GM19467 (cell line): ENCODE results near the gene R3HCC1L.

Source experiments
- ATAC-seq: cut with Tn5 transposase; IDR thresholded peaks from one replicate; pipeline ENCODE4 v1.9.1; 2021; ENCODE audit warnings: mild to moderate bottlenecking, moderate library complexity; ENCODE audit not compliant: unreplicated experiment

The R3HCC1L gene

GRCh38 chr10:98134431-98135221 is at the start of gene R3HCC1L:
Gene R3HCC1L (plus strand): TSS chr10:98134657. CDS start chr10:98208115, 73,458 bp downstream.
- peak; percentile 75 for ATAC-seq

DNA sequence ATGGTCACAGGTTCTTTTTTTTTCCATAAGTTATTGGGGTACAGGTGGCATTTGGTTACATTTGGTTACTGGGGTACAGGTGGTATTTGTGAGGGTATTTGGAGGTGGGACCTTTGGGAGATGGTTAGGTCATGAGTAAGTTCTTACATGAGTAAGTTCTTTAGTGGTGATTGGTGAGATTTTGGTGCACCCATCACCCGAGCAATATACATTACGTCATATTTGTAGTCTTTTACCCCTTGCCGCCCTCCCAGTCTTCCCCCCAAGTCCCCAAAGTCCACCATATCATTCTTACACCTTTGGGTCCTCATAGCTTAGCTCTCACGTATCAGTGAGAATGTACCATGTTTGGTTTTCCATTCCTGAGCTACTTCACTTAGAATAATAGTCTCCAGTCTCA is 49.2 kb upstream of the R3HCC1L start:
- ATAC-seq, result no peak

DNA sequence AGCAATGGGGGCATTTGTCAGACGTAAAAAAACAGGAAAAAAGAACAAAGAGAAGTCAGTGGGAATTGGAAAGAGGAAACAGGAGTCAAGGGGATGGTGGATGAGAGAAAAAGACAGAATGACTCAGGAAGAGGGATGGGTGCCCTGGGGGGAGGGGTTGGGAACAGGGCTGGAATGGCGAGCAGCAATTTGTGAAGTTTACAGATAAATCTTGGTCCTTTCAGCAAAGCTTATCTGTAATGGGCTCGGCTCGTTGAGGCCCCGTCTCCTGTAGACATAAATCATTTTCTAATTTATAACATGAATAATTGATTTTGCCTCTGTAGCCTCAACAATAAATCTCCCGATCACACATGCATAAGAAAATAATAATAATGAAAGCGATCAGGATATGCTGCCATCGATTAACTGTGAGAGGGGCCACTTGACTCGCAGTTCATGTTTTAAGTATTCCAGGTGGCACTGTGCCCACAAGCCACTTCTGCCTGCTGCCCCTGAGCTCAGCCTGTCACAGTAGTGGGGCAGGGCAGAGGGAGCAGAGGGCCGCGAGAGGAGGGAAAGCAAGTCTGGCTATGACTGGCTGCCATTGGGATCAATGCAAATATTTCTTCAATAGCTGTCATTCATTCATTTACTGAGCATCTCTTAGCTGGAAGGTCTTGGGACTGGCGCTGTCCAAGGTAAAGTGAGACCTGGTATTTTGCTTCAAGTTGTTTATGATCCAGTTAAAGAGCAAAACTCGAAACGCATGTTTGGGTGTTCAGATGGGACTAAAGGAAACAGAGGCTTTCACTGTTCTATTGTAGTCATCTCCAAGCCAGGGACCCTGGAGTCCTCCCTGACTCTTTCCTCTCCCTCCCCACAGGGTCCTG is 47.4 kb upstream of the R3HCC1L start:
- ATAC-seq, result no peak

DNA sequence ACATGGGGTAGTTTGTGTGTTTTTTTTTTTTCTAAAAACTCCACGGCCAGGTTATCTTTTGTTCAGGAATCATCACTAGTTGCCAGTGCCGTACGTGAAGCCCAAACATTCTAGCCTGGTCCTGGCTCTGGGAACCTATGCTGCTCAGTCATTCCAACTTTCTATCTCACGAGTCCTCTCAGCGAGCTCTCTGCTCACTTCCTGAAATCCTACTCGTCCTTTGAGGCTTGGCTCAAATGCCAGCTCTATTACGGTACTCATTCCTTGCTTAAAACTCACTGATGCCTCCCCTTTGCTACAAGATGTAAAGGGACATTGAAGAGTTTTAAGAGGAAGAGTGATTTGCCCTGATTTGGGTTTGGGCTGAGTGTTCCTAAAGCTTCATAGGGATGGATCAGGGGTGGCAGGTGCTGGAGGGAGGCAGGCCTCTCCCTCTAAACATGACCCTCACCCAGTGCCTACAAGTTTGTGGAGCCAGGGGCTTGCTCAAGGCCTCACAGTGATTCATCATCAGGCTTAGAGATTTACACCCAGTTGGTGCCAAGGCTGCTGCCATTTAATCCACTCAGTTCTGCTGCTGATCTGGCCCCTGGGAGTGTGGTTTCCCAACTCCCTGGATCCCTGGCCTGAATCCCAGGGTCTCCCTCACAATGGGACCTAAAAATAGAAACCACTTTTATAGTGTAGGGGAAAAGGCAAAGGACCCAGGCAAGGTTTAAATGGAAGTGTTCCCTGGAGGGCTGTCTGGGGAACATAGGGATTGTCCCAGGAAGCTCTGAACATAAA is 46.1 kb upstream of the R3HCC1L start:
- no peak for ATAC-seq

DNA sequence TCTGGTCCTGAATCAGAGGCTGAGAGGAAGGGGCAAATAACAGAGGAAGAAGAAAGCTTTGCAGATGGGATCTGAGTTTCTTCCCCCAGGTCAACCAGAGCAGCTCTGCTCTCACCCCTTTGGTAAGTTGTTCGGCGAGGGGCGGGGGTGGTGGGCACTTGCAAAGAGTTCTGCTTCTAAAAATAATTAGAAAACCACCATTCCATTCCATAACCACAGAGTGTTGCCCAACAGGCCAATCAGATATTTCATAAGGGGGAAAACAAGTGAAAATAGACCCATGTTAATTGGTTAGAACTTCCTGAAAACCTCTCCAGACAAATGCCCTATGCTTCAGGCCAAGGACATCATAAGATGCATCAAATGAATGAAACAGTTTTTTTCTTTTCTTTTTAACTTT is 43.6 kb upstream of the R3HCC1L start:
- no peak for ATAC-seq

DNA sequence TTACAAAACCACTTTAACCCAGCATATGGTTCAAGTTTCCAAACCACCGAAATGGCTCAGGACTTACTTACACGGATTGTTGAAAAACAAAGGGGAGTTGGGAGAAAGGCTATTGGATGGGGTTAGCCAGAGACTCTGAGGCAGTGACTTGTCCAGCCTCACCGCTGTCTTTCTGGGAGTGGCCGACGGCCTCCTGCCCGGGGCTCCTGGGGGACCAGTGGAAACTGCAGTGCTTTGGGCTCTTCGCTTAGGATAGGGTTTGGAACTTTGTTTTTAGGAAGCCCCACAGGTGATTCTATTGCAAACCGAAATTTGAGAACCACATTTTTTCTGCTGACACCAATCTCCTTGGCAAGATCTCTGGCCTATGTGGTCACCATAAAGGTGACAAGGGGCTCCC is 38.1 kb upstream of the R3HCC1L start:
- ATAC-seq, result no peak

DNA sequence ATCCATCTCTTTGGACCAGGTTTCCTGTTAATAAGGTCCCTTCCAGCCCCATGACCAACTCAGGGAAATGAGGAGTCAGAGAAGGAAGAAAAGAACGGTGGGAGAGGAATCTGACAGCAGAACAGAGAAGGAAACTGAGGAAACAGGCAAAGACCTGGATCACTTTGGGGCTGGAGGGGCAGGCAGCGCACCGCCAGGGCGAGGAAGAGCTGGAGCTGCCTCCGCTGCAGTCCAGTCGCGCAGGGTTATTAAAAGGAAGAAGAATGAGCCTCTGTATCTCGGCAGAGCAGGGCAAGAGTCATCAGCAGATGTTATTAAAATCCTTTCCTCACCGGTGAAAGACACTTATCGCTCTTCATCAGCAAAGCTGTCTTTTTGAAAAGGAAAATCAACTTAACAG is 37.7 kb upstream of the R3HCC1L start:
- no peak for ATAC-seq

GRCh38 chr10:98097175-98097574 is 37.3 kb upstream of the R3HCC1L start:
- ATAC-seq, result no peak

GRCh38 chr10:98097616-98098015 is 36.8 kb upstream of the R3HCC1L start:
- no peak for ATAC-seq

DNA sequence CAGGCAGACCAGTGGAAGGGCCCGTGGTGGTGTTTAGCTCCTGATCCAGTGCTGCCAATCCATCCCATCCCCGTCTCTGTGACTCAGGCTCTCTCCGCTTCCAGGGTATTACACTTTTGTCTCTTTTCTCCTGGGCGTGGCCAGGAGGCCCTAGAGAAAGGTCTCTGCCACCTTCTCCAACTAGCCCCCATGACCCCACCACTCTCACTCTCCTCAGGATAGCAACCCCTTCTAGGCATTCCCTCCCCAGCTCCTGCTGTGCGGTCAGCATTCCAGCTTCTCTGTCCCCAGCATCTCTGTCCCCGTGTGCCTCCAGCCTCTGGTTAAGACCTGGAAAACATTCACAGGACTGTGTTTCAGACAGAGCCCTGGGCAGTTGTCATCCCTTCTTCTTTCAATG is 36.2 kb upstream of the R3HCC1L start:
- ATAC-seq, result no peak

DNA sequence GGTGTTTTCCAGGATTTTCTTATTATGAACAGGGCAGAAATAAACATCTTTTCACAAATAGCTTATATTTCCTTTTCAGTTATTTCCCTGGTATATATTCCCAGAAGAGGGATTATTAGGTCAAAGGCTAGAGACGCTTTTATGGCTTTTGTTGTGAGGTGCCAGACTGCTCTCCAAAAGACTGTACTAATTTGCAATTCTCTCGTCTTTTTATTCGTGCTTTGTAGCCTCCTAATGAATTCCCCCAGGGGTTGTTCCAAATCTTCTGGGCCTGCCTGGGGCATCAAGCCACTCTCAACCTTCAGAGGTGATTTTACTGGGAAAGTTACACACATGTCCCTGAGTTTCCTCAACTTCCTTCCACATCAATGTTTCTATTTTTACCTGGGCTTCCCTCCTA is 34.0 kb upstream of the R3HCC1L start:
- no peak for ATAC-seq

- ATAC-seq, result no peak
Observed at GRCh38 chr10:98101366-98101765, 33.1 kb upstream of the R3HCC1L start.

DNA sequence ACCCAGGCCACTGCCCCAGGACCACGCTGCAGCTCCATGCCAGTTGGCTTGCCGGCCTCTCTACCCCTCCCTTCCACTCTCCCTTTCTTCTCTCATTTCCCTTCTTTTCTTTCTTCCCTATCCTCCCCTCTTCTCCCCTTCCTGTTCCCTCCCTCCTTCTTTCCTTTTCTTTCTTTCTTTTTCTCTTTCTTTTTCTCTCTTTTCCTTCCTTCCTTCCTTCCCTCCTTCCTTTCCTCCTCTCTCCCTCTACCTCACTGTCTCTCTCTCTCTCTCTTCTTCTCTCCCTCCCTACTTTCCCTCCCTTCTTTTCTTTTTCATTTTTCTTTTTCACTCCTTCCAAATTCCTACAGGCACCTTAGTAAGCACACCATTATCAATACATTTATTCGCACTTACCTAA is 30.3 kb upstream of the R3HCC1L start:
- ATAC-seq, result no peak

DNA sequence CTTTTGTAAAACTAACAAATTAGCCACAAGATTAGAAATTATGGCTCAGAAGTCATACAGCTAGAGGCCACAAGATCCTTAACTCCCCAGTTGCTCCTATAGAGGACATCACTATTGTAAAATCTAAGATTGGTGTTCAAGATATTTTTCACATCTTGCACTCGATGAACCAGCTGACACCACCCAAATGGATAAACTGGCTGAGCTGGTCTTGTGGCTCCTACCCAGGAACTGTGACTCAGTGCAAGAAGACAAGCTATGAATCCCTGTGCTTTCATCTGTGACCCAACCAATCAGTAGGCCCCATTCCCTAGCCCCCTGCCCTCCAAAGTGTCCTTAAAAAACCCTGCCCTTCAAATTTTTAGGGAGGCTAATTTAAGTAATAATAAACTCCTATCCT is 27.9 kb upstream of the R3HCC1L start:
- ATAC-seq, result no peak

DNA sequence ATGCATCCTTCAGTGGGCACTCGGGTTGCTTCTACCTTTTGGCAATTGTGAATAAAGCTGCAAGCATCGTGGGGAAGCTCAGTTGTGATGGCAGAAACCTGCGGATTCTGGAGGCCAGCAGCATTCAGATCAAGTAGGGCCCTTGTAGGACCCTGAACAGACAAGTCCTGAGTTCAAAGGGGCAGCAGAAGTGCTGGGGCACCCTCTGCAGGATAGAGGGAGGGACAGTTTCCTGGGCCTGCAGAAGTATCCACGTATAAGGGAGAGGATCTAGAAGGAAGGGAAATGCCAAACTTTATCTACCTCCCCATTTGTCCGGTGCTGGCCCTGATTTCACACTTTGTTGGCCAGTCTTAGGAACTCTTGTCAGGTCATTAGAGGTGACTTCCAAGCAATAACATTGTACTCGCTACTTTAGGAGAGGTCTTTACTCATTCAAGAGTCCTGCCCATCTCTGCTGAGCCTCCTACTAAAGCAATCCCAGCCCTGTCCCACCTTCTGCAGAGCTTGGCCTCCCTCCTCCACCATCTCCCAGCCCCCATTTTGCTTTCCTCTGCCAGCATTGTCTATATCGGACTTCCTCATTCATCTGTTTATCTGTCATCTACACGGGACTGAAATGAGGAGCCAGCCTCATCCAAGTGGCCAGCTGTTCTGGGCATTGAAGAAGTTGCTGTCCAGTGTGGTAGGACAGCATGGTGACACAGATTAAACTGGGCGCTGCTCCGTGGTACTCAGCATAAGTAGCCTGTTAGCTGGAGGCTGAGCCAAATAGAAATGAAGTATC is 26.6 kb upstream of the R3HCC1L start:
- no peak for ATAC-seq

- ATAC-seq, result no peak
Observed at GRCh38 chr10:98110356-98110755, 24.1 kb upstream of the R3HCC1L start.

GRCh38 chr10:98115031-98115787 is 19.2 kb upstream of the R3HCC1L start:
- no peak for ATAC-seq

DNA sequence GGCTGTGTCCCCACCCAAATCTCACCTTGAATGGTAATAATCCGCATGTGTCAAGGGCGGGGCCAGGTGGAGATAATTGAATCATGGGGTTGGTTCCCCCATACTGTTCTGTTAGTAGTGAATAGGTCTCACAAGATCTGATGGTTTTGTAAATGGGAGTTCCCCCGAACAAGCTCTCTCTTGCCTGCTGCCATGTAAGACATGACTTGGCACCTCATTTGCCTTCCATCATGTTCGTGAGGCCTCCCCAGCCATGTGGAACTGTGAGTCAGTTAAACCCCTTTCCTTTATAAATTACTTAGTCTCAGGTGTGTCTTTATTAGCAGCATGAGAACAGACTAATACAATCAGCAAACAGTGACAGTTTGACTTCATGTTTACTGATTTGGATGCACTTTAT is 14.6 kb upstream of the R3HCC1L start:
- ATAC-seq, result no peak

GRCh38 chr10:98125940-98126631 is 8.4 kb upstream of the R3HCC1L start:
- no peak for ATAC-seq
